Measurements from ENCODE around the gene CHD5. TPM values are rescaled to one million over a fixed set of nuclear protein-coding genes. Genes with fewer than 3 reads are reported as not detected.

Gene CHD5
- total and polyA plus RNA-seq, 2 experiments from 2014 or later: 0.11 to 0.24 TPM

DNA sequence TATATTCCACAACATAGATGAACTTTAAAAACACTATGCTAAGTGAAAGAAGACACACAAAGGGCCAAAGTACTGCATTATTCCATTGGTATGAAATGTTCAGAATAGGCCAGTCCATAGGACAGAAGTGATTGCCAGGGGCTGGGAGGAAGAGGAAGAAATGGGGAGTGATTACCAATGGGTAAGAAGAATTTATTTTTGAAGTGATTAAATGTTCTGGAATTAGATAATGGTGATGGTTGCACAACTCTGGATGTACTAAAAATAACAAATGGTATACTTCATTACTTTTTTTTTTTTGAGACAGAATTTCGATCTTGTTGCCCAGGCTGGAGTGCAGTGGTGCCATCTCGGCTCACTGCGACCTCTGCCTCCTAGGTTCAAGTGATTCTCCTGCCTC lies 61.7 kb downstream of the CHD5 start:
- DNase-seq (ENCODE audit: low read depth in 1 of 2, low spot score in 1 of 2): peak in 1 of 2 donors; percentile 39
- TF ChIP-seq, protein P1, sequence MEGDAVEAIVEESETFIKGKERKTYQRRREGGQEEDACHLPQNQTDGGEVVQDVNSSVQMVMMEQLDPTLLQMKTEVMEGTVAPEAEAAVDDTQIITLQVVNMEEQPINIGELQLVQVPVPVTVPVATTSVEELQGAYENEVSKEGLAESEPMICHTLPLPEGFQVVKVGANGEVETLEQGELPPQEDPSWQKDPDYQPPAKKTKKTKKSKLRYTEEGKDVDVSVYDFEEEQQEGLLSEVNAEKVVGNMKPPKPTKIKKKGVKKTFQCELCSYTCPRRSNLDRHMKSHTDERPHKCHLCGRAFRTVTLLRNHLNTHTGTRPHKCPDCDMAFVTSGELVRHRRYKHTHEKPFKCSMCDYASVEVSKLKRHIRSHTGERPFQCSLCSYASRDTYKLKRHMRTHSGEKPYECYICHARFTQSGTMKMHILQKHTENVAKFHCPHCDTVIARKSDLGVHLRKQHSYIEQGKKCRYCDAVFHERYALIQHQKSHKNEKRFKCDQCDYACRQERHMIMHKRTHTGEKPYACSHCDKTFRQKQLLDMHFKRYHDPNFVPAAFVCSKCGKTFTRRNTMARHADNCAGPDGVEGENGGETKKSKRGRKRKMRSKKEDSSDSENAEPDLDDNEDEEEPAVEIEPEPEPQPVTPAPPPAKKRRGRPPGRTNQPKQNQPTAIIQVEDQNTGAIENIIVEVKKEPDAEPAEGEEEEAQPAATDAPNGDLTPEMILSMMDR (IDR thresholded peaks at IDR 0.05; ENCODE audit: low read depth, low read length): no peak
- H3K9me3 ChIP-seq (ENCODE audit: low read depth): no peaks in the 10 kb centered on the region
- no peaks in the 10 kb centered on the region for H3K4me1 ChIP-seq (ENCODE audit: low read depth)
- no peak overlapping the region for H3K4me3 ChIP-seq
- no peak overlapping the region for H3K27ac ChIP-seq
- H3K27me3 ChIP-seq: no peaks in the 10 kb centered on the region
- H3K36me3 ChIP-seq: no peaks in the 10 kb centered on the region

DNA sequence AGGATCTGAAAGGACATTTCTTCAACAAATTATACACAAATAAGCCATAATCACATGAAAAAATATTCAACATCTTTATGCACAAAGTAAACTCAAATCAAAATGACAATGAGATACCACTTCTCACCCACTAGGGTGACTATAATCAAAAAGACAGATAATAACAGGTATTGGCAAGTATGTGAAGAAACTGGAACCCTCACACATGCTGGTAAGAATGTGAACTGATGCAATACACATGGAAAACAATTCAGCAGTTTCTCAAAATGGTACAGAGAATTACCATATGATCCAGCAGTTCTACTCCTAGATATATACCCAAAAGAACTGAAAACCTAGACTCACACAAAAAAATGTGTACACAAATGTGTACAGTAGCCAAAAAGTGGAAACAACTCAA lies 62.5 kb downstream of the CHD5 start:
- H3K4me3 ChIP-seq: no peak overlapping the region
- H3K4me1 ChIP-seq (ENCODE audit: low read depth): no peaks in the 10 kb centered on the region
- no peak for DNase-seq (ENCODE audit: low read depth in 1 of 2, low spot score in 1 of 2)
- TF ChIP-seq, protein P1 (IDR thresholded peaks at IDR 0.05; ENCODE audit: low read depth, low read length): no peak
- no peak overlapping the region for H3K27ac ChIP-seq
- no peaks in the 10 kb centered on the region for H3K36me3 ChIP-seq
- H3K9me3 ChIP-seq (ENCODE audit: low read depth): no peaks in the 10 kb centered on the region
- H3K27me3 ChIP-seq: no peaks in the 10 kb centered on the region

DNA sequence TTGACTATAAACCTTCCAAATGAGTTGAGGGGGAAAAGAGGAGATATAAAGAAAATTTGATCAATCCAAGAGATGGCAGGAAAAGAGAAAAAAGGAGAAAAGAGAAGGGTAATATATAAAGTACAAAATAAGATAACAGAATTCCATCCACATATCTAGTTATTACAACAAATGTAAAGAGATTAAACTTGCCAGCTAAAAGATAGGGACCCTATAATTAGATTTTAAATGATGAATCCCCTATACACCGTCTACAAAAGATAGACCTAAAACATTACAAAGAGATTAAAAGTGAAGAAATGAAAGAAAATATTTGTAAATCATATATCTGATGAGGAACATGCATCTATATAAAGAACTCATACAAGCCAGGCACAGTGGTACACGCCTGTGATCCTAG lies 63.1 kb downstream of the CHD5 start:
- Histone ChIP-seq H3K27ac (no peak overlapping the region), H3K4me3 (no peak overlapping the region), H3K4me1 (ENCODE audit: low read depth) (no peaks in the 10 kb centered on the region), H3K9me3 (ENCODE audit: low read depth) (no peaks in the 10 kb centered on the region), H3K36me3 (no peaks in the 10 kb centered on the region), H3K27me3 (no peaks in the 10 kb centered on the region)
- DNase-seq (ENCODE audit: low read depth in 1 of 2, low spot score in 1 of 2): no peak
- TF ChIP-seq, protein P1 (IDR thresholded peaks at IDR 0.05; ENCODE audit: low read depth, low read length): no peak

DNA sequence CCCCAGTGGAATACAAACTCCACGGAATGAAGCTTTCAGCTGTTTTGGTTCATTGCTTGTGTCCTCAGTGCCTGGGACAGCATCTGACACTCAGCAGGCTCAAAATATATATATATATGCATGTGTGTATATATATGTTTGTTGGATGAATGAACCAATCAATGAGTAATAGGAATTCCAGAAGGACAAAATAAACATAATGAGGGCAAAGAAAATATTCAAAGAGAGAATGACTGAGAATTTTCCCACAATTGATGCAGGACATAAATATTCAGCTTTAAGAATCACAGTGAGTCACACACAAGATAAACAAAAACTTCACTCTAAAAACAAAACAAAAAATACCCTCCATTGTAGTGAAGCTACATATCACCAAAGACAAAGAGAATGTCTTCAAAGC lies 64.0 kb downstream of the CHD5 start:
- DNase-seq (ENCODE audit: low read depth in 1 of 2, low spot score in 1 of 2): no peak
- TF ChIP-seq, protein P1 (IDR thresholded peaks at IDR 0.05; ENCODE audit: low read depth, low read length): no peak
- no peak overlapping the region for H3K4me3 ChIP-seq
- peaks cover 5% of the 10 kb centered on the region for H3K27me3 ChIP-seq
- no peaks in the 10 kb centered on the region for H3K4me1 ChIP-seq (ENCODE audit: low read depth)
- no peaks in the 10 kb centered on the region for H3K36me3 ChIP-seq
- H3K9me3 ChIP-seq (ENCODE audit: low read depth): no peaks in the 10 kb centered on the region
- H3K27ac ChIP-seq: no peak overlapping the region

DNA sequence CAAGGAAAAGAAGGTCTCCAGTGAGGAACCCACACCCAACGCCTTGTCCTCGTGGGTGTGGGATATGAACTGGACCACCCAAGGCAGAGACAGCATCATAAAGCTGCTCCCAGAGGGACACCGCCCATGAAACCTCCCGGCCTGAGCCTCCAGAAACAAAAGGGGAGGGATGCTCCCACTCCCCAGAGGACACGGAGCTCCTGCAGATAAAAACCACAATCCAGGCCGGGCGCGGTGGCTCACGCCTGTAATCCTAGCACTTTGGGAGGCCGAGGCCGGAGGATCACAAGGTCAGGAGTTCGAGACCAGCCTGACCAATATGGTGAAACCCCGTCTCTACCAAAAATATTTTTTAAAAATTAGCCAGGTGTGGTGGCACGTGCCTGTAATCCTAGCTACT lies 66.4 kb downstream of the CHD5 start:
- no peak for DNase-seq (ENCODE audit: low read depth in 1 of 2, low spot score in 1 of 2)
- TF ChIP-seq, protein P1 (IDR thresholded peaks at IDR 0.05; ENCODE audit: low read depth, low read length): no peak
- peaks cover 5% of the 10 kb centered on the region for H3K27me3 ChIP-seq
- H3K9me3 ChIP-seq (ENCODE audit: low read depth): no peaks in the 10 kb centered on the region
- H3K4me1 ChIP-seq (ENCODE audit: low read depth): no peaks in the 10 kb centered on the region
- H3K27ac ChIP-seq: no peak overlapping the region
- H3K36me3 ChIP-seq: no peaks in the 10 kb centered on the region
- no peak overlapping the region for H3K4me3 ChIP-seq

GRCh38 chr1:6113116-6113515 lies 67.0 kb downstream of the CHD5 start:
- no peaks in the 10 kb centered on the region for H3K4me1 ChIP-seq (ENCODE audit: low read depth)
- no peaks in the 10 kb centered on the region for H3K9me3 ChIP-seq (ENCODE audit: low read depth)
- no peak for DNase-seq (ENCODE audit: low read depth in 1 of 2, low spot score in 1 of 2)
- H3K27me3 ChIP-seq: peaks cover 5% of the 10 kb centered on the region
- H3K36me3 ChIP-seq: no peaks in the 10 kb centered on the region
- TF ChIP-seq, protein P1 (IDR thresholded peaks at IDR 0.05; ENCODE audit: low read depth, low read length): no peak
- no peak overlapping the region for H3K4me3 ChIP-seq
- no peak overlapping the region for H3K27ac ChIP-seq

Measured in cardiac muscle cell (in vitro differentiated cells and primary cell).